Muscle layer of colon (tissue), 2 donors: ENCODE results near the gene MTMR1.

Source experiments
- H3K27ac ChIP-seq: one replicate; pipeline ENCODE4 v1.7.0; 2013; ENCODE audit warnings: low read depth, mild to moderate bottlenecking, low read length, moderate library complexity
- H3K27me3 ChIP-seq, 2 donors: one replicate each; pipeline ENCODE4 v1.7.0; 2013; ENCODE audit warnings: low read length in 2 of 2, mild to moderate bottlenecking in 2 of 2; ENCODE audit not compliant: insufficient read depth in 2 of 2, control insufficient read depth in 1 of 2
- H3K36me3 ChIP-seq: one replicate; pipeline ENCODE4 v1.7.0; 2013; ENCODE audit warnings: mild to moderate bottlenecking, low read length; ENCODE audit not compliant: insufficient read depth
- H3K4me1 ChIP-seq: one replicate; pipeline ENCODE4 v1.7.0; 2013; ENCODE audit warnings: mild to moderate bottlenecking, low read length; ENCODE audit not compliant: insufficient read depth
- H3K4me3 ChIP-seq, 2 donors: one replicate each; pipeline ENCODE4 v1.7.0; 2013; ENCODE audit warnings: low read length in 2 of 2, low read depth in 1 of 2, mild to moderate bottlenecking in 1 of 2, moderate library complexity in 1 of 2
- H3K9ac ChIP-seq: one replicate; pipeline ENCODE4 v1.7.0; 2013; ENCODE audit warnings: low read length
- H3K9me3 ChIP-seq: one replicate; pipeline ENCODE4 v1.7.0; 2013; ENCODE audit warnings: mild to moderate bottlenecking, low read length
- donor health status: abdominal sarcoma.
- donor health status: Adenocarcinoma of cecum.

The MTMR1 gene

DNA sequence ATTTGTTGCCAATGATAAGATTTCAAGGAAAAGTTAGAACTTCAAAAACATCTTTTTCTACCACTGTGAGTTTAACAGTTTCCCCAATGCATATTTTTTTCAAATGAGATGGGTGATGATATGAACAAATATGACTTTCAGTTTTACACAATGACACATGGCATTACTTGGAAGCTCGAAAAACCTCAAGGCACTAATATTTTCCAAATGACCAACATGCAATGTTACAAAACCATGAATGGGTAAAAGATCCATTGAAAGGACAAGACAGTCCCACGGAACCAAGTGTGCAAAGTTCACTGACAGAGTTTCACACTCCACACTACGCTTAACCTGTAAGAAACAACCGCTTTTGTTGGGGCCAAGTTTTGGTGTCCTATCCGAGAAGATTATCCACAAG lies 120.7 kb downstream of the MTMR1 start:
- Histone ChIP-seq H3K27ac (no peak overlapping the region), H3K4me3 (no peak overlapping the region), H3K9me3 (no peaks in the 10 kb centered on the region), H3K4me1 (no peaks in the 10 kb centered on the region), H3K9ac (no peak overlapping the region), H3K27me3 (no peaks in the 10 kb centered on the region), H3K36me3 (no peaks in the 10 kb centered on the region)
